Erythroblast (primary cell): ENCODE data around the gene NFASC.

Source experiments
- GATA1 ChIP-seq: IDR thresholded peaks from 2 replicates; pipeline ENCODE4 v1.6.1; 2011; ENCODE audit warnings: low read depth, mild to moderate bottlenecking, control low read depth, low read length, moderate library complexity
- POLR2A ChIP-seq: IDR thresholded peaks from 2 replicates; pipeline ENCODE4 v1.6.1; 2011; ENCODE audit warnings: mild to moderate bottlenecking, low read length

DNA sequence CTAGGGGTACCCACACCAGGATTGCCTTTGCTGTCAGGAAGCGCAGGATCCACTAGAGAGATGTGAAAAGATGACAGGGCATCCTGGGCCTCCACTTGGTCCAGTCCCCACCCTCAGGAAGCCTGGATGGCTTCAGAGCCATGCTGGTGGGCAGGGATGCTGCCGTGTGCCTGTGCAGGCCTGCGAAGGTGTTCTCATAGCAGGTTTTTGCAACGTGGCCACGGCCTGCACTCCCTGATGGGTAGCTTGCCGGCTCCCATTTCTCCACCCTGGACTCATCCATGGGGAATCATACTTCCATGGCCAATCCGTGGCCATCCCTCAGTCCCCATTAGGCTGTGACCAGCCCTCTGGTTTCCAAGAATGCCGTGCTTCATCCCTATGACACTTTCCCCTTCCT is 138.2 kb downstream of the NFASC start:
- no peak for TF ChIP-seq POLR2A
- TF ChIP-seq GATA1, result no peak
